ENCODE data around the gene BTLA.
A peak's percentile ranks its signal among the peaks of the same experiment; 100 is the strongest.

BTLA gene

DNA sequence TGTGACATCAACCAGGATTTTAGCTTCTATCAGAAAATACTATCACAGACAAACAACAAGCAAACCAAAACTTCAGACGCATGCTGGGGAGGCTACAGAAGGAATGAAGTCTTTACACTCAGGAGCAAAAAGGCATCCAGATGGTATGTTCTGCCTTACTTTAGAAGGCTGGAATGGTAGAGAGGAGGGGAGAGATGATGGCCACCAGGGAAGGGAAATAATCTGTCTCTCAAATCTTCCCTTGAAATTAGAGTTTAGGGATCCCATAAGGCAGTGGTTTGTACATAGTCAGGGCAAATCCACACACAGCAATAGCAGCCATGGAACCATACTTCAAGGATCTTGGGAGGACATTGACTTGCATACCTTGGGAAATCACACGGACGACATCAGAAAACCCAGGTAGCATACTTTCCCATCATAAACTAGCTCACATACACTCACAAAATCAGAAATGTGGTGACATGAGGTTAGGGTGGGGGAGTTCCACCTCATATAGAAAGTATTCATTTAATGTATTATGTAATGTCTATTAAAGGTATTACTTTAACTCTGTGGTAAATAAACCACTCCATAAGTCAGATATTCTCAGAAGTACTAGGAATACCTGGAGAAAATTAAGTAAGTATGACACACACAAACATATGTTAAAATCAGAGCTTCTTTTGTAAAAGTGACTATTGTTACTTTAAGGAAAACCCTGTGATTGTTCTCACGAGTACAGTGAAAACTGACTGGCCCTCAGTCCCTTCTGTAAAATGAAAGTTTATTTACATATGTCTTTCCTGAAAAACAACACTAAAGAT, 9.4 kb downstream of the BTLA start:
- no peaks in the 10 kb centered on the region for H3K4me1 ChIP-seq (ENCODE audit: control insufficient read depth, insufficient read depth, low read length)
- H3K4me3 ChIP-seq (ENCODE audit: low read depth, low read length), result no peak overlapping the region
- H3K9me3 ChIP-seq (ENCODE audit: control insufficient read depth, insufficient read depth, low read depth, low read length), result no peaks in the 10 kb centered on the region
- H3K27me3 ChIP-seq (ENCODE audit: control insufficient read depth, insufficient read depth, low read length), result no peaks in the 10 kb centered on the region
- H3K9ac ChIP-seq (ENCODE audit: low read length), result no peak overlapping the region
- no peaks in the 10 kb centered on the region for H3K36me3 ChIP-seq (ENCODE audit: control insufficient read depth, insufficient read depth, low read length)
- H3K27ac ChIP-seq (ENCODE audit: low read depth, low read length), result no peak overlapping the region

DNA sequence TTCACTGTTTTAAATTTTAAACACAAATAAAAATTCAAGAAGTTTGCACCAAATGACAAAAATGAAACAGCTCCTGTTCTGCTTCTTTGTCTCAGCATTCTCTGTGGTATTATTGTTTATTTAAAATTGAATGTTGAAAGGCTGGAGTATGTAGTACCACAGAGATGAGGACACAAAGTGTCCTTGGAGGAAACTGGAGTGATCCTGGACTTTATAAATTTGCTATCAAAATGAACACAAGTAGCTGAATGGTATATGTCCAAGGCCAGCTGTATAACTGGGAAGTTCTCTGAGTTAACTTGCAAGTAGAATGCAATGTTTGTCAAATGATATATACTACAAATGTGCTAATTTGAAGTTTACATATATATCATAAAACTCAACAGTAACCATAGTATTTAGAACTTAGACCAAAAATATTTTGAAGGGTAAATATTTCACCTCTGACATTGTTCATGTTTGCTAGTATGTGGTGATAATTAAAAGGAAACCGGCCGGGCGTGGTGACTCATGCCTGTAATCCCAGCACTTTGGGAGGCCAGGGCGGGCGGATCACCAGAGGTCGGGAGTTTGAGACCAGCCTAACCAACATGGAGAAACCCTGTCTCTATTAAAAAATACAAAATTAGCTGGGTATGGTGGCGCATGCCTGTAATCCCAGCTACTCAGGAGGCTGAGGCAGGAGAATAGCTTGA, 12.3 kb downstream of the BTLA start:
- Histone ChIP-seq H3K27ac (ENCODE audit: low read depth, low read length) (no peak overlapping the region), H3K4me1 (ENCODE audit: control insufficient read depth, insufficient read depth, low read length) (no peaks in the 10 kb centered on the region; the same call in 1 of the 2 replicates), H3K9ac (ENCODE audit: low read length) (no peak overlapping the region), H3K36me3 (ENCODE audit: control insufficient read depth, insufficient read depth, low read length) (no peaks in the 10 kb centered on the region), H3K4me3 (ENCODE audit: low read depth, low read length) (no peak overlapping the region), H3K27me3 (ENCODE audit: control insufficient read depth, insufficient read depth, low read length) (no peaks in the 10 kb centered on the region), H3K9me3 (ENCODE audit: control insufficient read depth, insufficient read depth, low read depth, low read length) (no peaks in the 10 kb centered on the region)

DNA sequence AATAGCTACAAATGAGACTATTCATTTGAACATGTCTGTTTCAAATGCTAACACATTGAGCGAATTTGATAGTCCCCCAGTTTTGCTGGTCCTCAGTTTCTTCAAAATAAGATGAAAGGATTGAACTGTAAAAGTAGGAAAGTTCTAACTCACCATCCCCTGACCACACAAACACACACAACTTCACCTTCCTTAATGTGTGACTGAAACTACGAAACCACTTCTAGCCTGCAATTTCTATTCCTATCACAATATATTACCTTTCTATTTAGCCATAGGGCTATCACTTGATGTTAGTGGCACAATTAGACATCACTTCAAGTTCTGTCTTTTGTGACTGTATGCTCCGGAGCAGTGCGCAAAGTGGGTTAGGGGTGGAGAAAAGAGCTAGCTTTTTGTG, 14.9 kb downstream of the BTLA start:
- Histone ChIP-seq H3K36me3 (ENCODE audit: control insufficient read depth, insufficient read depth, low read length) (no peaks in the 10 kb centered on the region), H3K27me3 (ENCODE audit: control insufficient read depth, insufficient read depth, low read length) (no peaks in the 10 kb centered on the region), H3K4me3 (ENCODE audit: low read depth, low read length) (no peak overlapping the region), H3K9ac (ENCODE audit: low read length) (no peak overlapping the region), H3K27ac (ENCODE audit: low read depth, low read length) (no peak overlapping the region), H3K9me3 (ENCODE audit: control insufficient read depth, insufficient read depth, low read depth, low read length) (no peaks in the 10 kb centered on the region), H3K4me1 (ENCODE audit: control insufficient read depth, insufficient read depth, low read length) (peaks cover 13% of the 10 kb centered on the region)

DNA sequence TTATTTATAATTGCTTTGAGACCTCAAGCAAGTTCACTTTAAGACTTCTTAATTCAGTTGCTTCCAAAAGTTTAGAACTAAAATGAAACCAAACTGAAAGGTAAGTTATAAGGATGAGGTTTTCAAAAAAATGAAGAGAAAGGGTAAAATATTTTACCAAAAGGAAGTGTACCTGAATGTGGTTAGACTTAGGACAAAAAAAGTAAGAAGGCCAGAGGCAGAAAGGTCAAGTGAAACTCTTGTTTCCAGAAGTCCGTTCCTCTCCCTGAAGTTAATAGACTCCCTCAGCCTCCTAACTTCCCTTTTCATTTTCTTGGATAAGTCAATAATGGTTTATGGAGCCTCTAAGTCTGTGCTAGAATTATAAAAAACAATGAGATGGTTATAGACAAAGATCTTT, 16.6 kb downstream of the BTLA start:
- Histone ChIP-seq H3K4me1 (ENCODE audit: control insufficient read depth, insufficient read depth, low read length) (peaks cover 13% of the 10 kb centered on the region), H3K9me3 (ENCODE audit: control insufficient read depth, insufficient read depth, low read depth, low read length) (no peaks in the 10 kb centered on the region), H3K4me3 (ENCODE audit: low read depth, low read length) (no peak overlapping the region), H3K9ac (ENCODE audit: low read length) (no peak overlapping the region), H3K36me3 (ENCODE audit: control insufficient read depth, insufficient read depth, low read length) (no peaks in the 10 kb centered on the region), H3K27me3 (ENCODE audit: control insufficient read depth, insufficient read depth, low read length) (no peaks in the 10 kb centered on the region), H3K27ac (ENCODE audit: low read depth, low read length) (no peak overlapping the region)

DNA sequence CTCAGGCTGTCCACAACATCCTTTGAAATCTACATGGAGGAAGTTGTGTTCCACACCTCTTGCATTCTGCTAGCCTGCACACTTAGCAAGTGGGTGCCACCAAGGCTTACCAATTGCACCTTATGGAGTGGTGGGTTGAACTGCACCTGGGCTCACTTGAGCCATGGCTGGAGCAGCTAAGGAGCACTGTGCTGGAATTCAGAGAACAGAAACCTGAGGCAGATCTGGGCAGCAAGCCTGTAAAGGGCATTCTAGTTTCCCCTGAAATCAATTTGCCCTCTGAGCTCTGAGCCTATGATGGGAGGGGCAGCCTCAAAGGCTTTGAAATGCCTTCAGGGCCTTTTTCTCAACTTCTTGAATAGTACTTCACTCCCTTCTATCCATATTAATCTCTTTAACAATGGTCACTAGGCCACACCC, 18.0 kb downstream of the BTLA start:
- Histone ChIP-seq H3K27ac (ENCODE audit: low read depth, low read length) (no peak overlapping the region), H3K27me3 (ENCODE audit: control insufficient read depth, insufficient read depth, low read length) (no peaks in the 10 kb centered on the region), H3K9me3 (ENCODE audit: control insufficient read depth, insufficient read depth, low read depth, low read length) (no peaks in the 10 kb centered on the region), H3K4me3 (ENCODE audit: low read depth, low read length) (peak overlapping the region; percentile 12; the same call in 1 of the 2 replicates), H3K4me1 (ENCODE audit: control insufficient read depth, insufficient read depth, low read length) (peaks cover 13% of the 10 kb centered on the region), H3K36me3 (ENCODE audit: control insufficient read depth, insufficient read depth, low read length) (no peaks in the 10 kb centered on the region), H3K9ac (ENCODE audit: low read length) (no peak overlapping the region)

DNA sequence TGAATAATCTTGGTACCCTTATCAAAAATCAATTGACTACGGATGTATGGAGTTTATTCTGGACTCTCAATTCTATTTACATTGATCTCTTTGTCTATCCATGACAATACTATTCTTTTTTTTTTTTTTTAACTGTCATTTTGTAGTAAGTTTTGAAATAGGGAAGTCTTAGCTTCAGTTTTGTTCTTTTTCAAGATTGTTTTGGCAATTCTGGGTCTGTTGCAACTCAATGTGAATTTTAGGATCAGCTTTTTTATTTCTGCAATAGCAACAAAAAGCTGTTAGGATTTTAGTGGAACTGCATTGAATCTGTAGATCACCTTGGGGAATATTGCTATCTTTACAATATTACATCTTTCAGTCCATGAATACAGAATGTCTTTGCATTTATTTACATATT, 21.4 kb downstream of the BTLA start:
- no peaks in the 10 kb centered on the region for H3K27me3 ChIP-seq (ENCODE audit: control insufficient read depth, insufficient read depth, low read length)
- H3K4me3 ChIP-seq (ENCODE audit: low read depth, low read length), result no peak overlapping the region
- no peak overlapping the region for H3K9ac ChIP-seq (ENCODE audit: low read length)
- no peaks in the 10 kb centered on the region for H3K9me3 ChIP-seq (ENCODE audit: control insufficient read depth, insufficient read depth, low read depth, low read length)
- no peaks in the 10 kb centered on the region for H3K36me3 ChIP-seq (ENCODE audit: control insufficient read depth, insufficient read depth, low read length)
- H3K4me1 ChIP-seq (ENCODE audit: control insufficient read depth, insufficient read depth, low read length), result peaks cover 13% of the 10 kb centered on the region
- H3K27ac ChIP-seq (ENCODE audit: low read depth, low read length), result no peak overlapping the region

DNA sequence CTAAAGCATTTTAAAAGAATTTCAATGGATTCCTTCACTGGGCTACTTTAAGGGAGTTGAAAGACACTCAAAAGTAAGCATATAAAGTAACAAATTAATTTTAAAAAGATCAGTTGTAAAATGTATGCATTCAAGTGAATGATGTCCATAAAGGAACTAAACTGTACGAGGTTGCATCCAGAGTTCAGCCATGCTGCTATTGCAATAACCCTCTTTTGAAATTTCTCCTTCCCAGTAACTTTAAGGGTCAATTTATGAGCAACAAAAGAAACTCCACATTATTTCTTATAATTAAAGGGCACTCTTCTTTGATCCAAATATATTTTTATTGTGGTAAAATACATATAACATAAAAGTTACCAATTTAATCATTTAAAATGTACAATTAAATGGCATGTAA, 22.9 kb downstream of the BTLA start:
- H3K27me3 ChIP-seq (ENCODE audit: control insufficient read depth, insufficient read depth, low read length), result no peaks in the 10 kb centered on the region
- peaks cover 7% of the 10 kb centered on the region for H3K4me1 ChIP-seq (ENCODE audit: control insufficient read depth, insufficient read depth, low read length)
- H3K9ac ChIP-seq (ENCODE audit: low read length), result no peak overlapping the region
- H3K36me3 ChIP-seq (ENCODE audit: control insufficient read depth, insufficient read depth, low read length), result no peaks in the 10 kb centered on the region
- H3K9me3 ChIP-seq (ENCODE audit: control insufficient read depth, insufficient read depth, low read depth, low read length), result no peaks in the 10 kb centered on the region
- H3K4me3 ChIP-seq (ENCODE audit: low read depth, low read length), result no peak overlapping the region
- H3K27ac ChIP-seq (ENCODE audit: low read depth, low read length), result no peak overlapping the region

DNA sequence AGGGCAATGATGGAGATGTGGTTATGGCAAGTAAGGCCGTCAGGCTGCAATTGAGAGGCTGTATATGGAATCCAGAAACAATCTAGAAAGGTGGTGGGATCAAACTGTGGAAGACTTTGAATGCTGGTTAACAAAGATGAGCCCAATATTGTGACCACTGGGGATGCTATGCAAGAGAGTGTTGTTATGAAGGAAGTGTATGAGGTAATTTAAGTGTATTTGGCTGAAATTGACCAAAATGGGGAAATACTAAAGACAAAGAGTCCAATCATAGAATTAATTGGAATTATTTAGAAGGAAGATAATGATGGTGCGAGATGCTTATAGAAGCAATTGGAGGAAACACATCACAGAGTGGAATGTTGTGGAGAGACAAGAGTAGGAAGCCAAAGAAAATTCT, 24.5 kb downstream of the BTLA start:
- no peaks in the 10 kb centered on the region for H3K4me1 ChIP-seq (ENCODE audit: control insufficient read depth, insufficient read depth, low read length)
- H3K36me3 ChIP-seq (ENCODE audit: control insufficient read depth, insufficient read depth, low read length), result no peaks in the 10 kb centered on the region
- no peak overlapping the region for H3K27ac ChIP-seq (ENCODE audit: low read depth, low read length)
- H3K9ac ChIP-seq (ENCODE audit: low read length), result no peak overlapping the region
- H3K4me3 ChIP-seq (ENCODE audit: low read depth, low read length), result no peak overlapping the region
- H3K9me3 ChIP-seq (ENCODE audit: control insufficient read depth, insufficient read depth, low read depth, low read length), result no peaks in the 10 kb centered on the region
- H3K27me3 ChIP-seq (ENCODE audit: control insufficient read depth, insufficient read depth, low read length), result no peaks in the 10 kb centered on the region

DNA sequence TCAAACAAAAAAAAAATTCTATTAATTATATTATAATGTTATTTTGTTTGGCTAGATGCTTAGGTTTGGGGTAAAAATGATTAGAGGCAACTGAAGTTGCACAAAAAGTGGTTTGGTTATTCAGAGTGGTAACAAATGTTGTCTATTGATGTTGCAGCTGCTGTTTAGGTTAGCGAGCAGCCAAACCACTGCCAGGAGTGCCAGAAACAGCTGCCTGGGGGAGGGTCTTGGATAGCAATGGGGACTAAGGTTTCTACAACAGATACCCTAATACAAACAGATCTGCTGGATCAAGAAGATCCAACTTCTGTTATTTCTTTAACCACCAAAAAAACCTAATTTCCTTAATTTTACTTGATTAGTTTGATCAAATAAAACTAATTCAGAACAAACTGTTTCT, 26.6 kb downstream of the BTLA start:
- Histone ChIP-seq H3K27me3 (ENCODE audit: control insufficient read depth, insufficient read depth, low read length) (no peaks in the 10 kb centered on the region), H3K4me3 (ENCODE audit: low read depth, low read length) (no peak overlapping the region), H3K27ac (ENCODE audit: low read depth, low read length) (no peak overlapping the region), H3K4me1 (ENCODE audit: control insufficient read depth, insufficient read depth, low read length) (no peaks in the 10 kb centered on the region), H3K9ac (ENCODE audit: low read length) (no peak overlapping the region), H3K36me3 (ENCODE audit: control insufficient read depth, insufficient read depth, low read length) (no peaks in the 10 kb centered on the region), H3K9me3 (ENCODE audit: control insufficient read depth, insufficient read depth, low read depth, low read length) (no peaks in the 10 kb centered on the region)

DNA sequence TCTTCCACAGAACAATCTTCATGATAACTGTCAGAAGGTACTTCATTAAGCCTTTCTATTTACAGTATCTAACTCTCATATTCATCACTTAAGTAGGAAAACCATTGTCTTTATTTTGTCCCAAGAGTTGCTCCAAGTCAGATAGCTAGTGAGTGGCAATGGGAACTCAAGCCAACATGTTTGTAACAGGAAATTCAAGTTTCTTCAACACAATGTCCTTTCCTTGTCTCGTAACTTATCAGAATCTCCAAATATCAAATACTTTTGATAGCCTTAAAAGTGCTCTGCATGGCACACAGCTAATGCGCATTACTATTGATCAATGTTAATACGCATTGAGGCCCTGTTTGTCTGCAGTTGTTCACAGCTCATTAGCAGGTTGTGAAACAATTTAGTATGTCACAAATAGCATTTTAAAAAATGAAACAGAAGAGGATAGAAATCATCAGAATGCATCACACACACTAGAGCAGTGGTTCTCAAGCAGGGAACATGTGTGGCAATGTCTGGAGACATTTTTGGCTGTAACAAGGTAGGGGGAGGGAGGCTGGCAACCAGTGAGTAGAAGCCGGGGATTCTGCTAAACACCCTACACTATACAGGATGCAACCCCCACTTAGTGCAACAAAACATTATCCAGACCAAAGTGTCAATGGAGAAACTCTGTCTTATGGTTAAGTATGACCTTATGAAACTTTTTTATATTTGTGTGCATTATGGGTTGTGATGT, 27.5 kb downstream of the BTLA start:
- Histone ChIP-seq H3K27ac (ENCODE audit: low read depth, low read length) (no peak overlapping the region), H3K4me1 (ENCODE audit: control insufficient read depth, insufficient read depth, low read length) (0 out of 2 replicates have a peak, but pooled peaks cover 4% of the 10 kb centered on the region), H3K4me3 (ENCODE audit: low read depth, low read length) (no peak overlapping the region), H3K27me3 (ENCODE audit: control insufficient read depth, insufficient read depth, low read length) (no peaks in the 10 kb centered on the region), H3K36me3 (ENCODE audit: control insufficient read depth, insufficient read depth, low read length) (no peaks in the 10 kb centered on the region), H3K9ac (ENCODE audit: low read length) (no peak overlapping the region), H3K9me3 (ENCODE audit: control insufficient read depth, insufficient read depth, low read depth, low read length) (no peaks in the 10 kb centered on the region)

DNA sequence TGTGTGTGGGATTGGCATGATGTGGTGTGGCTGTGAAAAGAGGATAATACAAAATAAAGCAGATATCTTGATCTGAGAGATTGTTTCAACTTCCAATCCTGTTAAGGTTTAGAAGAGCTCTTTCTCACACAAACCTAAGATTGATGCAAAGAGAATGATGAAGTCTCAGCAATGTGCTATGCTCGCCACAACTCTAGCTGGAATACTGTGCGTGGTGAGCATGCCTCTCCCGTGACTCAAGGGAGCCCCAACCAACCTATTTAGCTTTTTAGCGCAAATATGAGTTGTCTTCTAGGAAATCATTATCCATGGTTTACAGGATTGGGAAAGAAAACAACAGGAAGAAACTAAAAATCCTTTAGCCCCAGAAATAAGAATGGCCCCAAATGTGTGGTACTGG, 28.5 kb downstream of the BTLA start:
- Histone ChIP-seq H3K4me3 (ENCODE audit: low read depth, low read length) (no peak overlapping the region), H3K27me3 (ENCODE audit: control insufficient read depth, insufficient read depth, low read length) (no peaks in the 10 kb centered on the region), H3K4me1 (ENCODE audit: control insufficient read depth, insufficient read depth, low read length) (peaks cover 11% of the 10 kb centered on the region), H3K9ac (ENCODE audit: low read length) (no peak overlapping the region), H3K9me3 (ENCODE audit: control insufficient read depth, insufficient read depth, low read depth, low read length) (no peaks in the 10 kb centered on the region), H3K36me3 (ENCODE audit: control insufficient read depth, insufficient read depth, low read length) (no peaks in the 10 kb centered on the region), H3K27ac (ENCODE audit: low read depth, low read length) (no peak overlapping the region)
